WTC11 (cell line): Measurements from ENCODE around the gene SMARCA4. TPM values are rescaled to one million over a fixed set of nuclear protein-coding genes. Genes with fewer than 3 reads are reported as not detected.

Experiments used
- ATAC-seq: fragments of 200-7000 bp; cut with Tn5 transposase; 2 replicates; pipeline ENCODE4 v1.10.0; 2021; ENCODE audit warnings: mild to moderate bottlenecking, moderate library complexity
- CTCF ChIA-PET: fragments of 300-600 bp; sonication (Branson Sonifier 250); formaldehyde crosslinking; loops from one replicate; lab custom pipeline; 2021; ENCODE audit warnings: antibody characterized with exemption; lab: Charles Lee
- POLR2A ChIA-PET: fragments of 350-600 bp; sonication (Branson Sonifier 250); formaldehyde crosslinking; loops from one replicate; lab custom pipeline; 2021; ENCODE audit warnings: antibody characterized with exemption; lab: Charles Lee
- DNase-seq: peaks from one replicate; pipeline ENCODE4 v3.0.0; 2021; ENCODE audit warnings: low spot score
- H3K27ac Mint-ChIP-seq: 2 replicates; pipeline ENCODE4 v1.8.0; 2021; ENCODE audit warnings: mixed read lengths
- H3K27me3 Mint-ChIP-seq: 2 replicates; pipeline ENCODE4 v1.8.0; 2021; ENCODE audit warnings: low read depth, mild to moderate bottlenecking, moderate library complexity, mixed read lengths
- H3K36me3 Mint-ChIP-seq: 2 replicates; pipeline ENCODE4 v1.8.0; 2021; ENCODE audit warnings: mixed read lengths
- H3K4me1 Mint-ChIP-seq: 2 replicates; pipeline ENCODE4 v1.8.0; 2022; ENCODE audit warnings: mixed read lengths
- H3K4me3 Mint-ChIP-seq: 2 replicates; pipeline ENCODE4 v1.8.0; 2021; ENCODE audit warnings: mild to moderate bottlenecking, moderate library complexity, mixed read lengths
- H3K9me3 Mint-ChIP-seq: 2 replicates; pipeline ENCODE4 v1.8.0; 2021; ENCODE audit warnings: mixed read lengths
- EMX1 ChIP-seq: fragments of 250-450 bp; sonication (Bioruptor Pico); IDR thresholded peaks from 2 replicates; pipeline ENCODE4 v1.8.0; 2021; ENCODE audit warnings: mild to moderate bottlenecking
- FOXK1 ChIP-seq: sonication (generic); formaldehyde crosslinking; IDR thresholded peaks from 2 replicates; pipeline ENCODE4 v1.8.0; 2022; ENCODE audit warnings: mild to moderate bottlenecking, moderate library complexity, missing genetic modification reagents
- GABPB1 ChIP-seq: sonication (generic); formaldehyde crosslinking; IDR thresholded peaks from 2 replicates; pipeline ENCODE4 v1.8.1; 2023; ENCODE audit warnings: mild to moderate bottlenecking, missing genetic modification reagents
- JUN ChIP-seq: sonication (generic); formaldehyde crosslinking; IDR thresholded peaks from 2 replicates; pipeline ENCODE4 v1.8.0; 2023; ENCODE audit warnings: mild to moderate bottlenecking, missing genetic modification reagents
- PRDM15 ChIP-seq: sonication (generic); formaldehyde crosslinking; IDR thresholded peaks from 2 replicates; pipeline ENCODE4 v1.8.0; 2022; ENCODE audit warnings: missing genetic modification reagents
- RELA ChIP-seq: sonication (generic); formaldehyde crosslinking; IDR thresholded peaks from 2 replicates; pipeline ENCODE4 v1.8.1; 2022; ENCODE audit warnings: missing genetic modification reagents, mild to moderate bottlenecking, borderline replicate concordance
- SMAD4 ChIP-seq: sonication (generic); formaldehyde crosslinking; IDR thresholded peaks from 2 replicates; pipeline ENCODE4 v1.8.0; 2022; ENCODE audit warnings: mild to moderate bottlenecking, missing genetic modification reagents
- TCF7 ChIP-seq: sonication (generic); formaldehyde crosslinking; IDR thresholded peaks from 2 replicates; pipeline ENCODE4 v1.8.0; 2022; ENCODE audit warnings: mild to moderate bottlenecking, low read depth, missing genetic modification reagents, moderate library complexity
- TEAD4 ChIP-seq: sonication (generic); formaldehyde crosslinking; IDR thresholded peaks from 2 replicates; pipeline ENCODE4 v1.8.0; 2022; ENCODE audit warnings: mild to moderate bottlenecking, missing genetic modification reagents
- USF2 ChIP-seq: sonication (generic); formaldehyde crosslinking; IDR thresholded peaks from 2 replicates; pipeline ENCODE4 v1.8.1; 2023; ENCODE audit warnings: mild to moderate bottlenecking, missing genetic modification reagents, moderate library complexity
- ZBTB43 ChIP-seq: sonication (generic); formaldehyde crosslinking; IDR thresholded peaks from 2 replicates; pipeline ENCODE4 v1.8.1; 2023; ENCODE audit warnings: mild to moderate bottlenecking, missing genetic modification reagents
- ZNF121 ChIP-seq: sonication (generic); formaldehyde crosslinking; IDR thresholded peaks from 2 replicates; pipeline ENCODE4 v1.8.0; 2023; ENCODE audit warnings: missing genetic modification reagents
- ZNF232 ChIP-seq: sonication (generic); formaldehyde crosslinking; IDR thresholded peaks from 2 replicates; pipeline ENCODE4 v1.8.0; 2022; ENCODE audit warnings: mild to moderate bottlenecking, missing genetic modification reagents
- total RNA-seq: library from RNA; stranded (reverse); gene quantifications from 3 replicates; pipeline ENCODE4 v1.2.3, GENCODE V29; 2021
- TF ChIP-seq, protein P1 (sequence below): sonication (generic); formaldehyde crosslinking; IDR thresholded peaks from 2 replicates; pipeline ENCODE4 v1.8.0; 2023; ENCODE audit warnings: missing genetic modification reagents, mild to moderate bottlenecking, borderline replicate concordance
- TF ChIP-seq, protein P2 (sequence below): sonication (generic); formaldehyde crosslinking; conservative IDR thresholded peaks from 2 replicates; pipeline ENCODE4 v1.8.1; 2022; ENCODE audit warnings: mild to moderate bottlenecking, missing genetic modification reagents
- TF ChIP-seq, protein P3 (sequence below): sonication (generic); formaldehyde crosslinking; IDR thresholded peaks from 2 replicates; pipeline ENCODE4 v1.8.0; 2022; ENCODE audit warnings: mild to moderate bottlenecking, missing genetic modification reagents
- TF ChIP-seq, protein P4 (sequence below): sonication (generic); formaldehyde crosslinking; IDR thresholded peaks from 2 replicates; pipeline ENCODE4 v1.8.1; 2022; ENCODE audit warnings: low read depth, mild to moderate bottlenecking, moderate library complexity, missing genetic modification reagents, borderline replicate concordance

SMARCA4 gene
- total RNA-seq, 1 experiment from 2014 or later = 295 TPM

DNA sequence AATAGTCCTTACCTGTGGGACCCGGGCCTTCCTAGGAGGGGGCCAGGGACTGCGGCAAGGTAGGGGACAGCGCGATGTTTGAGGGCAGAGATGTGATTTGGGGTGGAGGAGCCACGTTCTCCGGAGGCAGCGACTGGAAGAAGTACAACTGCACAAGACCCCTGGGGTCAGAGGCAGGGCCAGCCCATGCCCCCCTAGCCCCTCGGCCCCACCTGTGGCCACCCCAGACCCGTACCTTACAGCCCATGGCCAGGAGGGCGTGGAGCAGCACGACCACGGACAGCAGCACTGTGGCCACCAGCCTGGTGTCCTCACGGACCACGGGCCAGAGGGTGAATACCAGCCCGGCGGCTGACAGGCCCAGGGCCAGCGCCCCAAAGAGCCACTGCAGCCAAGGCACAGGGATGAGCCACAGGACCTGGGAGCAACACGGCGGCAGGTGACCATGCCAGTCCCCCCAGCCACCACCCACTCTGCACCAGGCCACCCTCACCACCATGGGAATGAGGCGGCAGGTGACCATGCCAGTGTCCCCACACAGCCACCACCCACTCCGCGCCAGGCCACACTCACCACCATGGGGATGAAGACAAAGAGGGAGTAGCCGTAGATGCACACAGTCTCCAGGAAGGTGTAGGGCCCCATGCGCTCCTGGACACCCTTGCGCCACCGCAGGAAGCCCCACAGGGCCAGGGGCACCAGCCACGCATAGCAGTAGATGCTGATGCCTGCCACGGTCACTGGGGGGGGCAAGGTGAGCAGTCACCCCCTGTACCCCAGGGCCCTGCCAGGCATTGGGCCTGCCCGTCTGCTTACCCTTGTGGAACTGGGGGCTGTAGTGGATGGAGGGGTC, 37.3 kb upstream of the SMARCA4 start:
- CTCF ChIA-PET = no interaction called here
- TF ChIP-seq PRDM15 (CRISPR knock-in tag) = no peak
- no peak for TF ChIP-seq USF2 (CRISPR knock-in tag)
- TF ChIP-seq, protein P1, sequence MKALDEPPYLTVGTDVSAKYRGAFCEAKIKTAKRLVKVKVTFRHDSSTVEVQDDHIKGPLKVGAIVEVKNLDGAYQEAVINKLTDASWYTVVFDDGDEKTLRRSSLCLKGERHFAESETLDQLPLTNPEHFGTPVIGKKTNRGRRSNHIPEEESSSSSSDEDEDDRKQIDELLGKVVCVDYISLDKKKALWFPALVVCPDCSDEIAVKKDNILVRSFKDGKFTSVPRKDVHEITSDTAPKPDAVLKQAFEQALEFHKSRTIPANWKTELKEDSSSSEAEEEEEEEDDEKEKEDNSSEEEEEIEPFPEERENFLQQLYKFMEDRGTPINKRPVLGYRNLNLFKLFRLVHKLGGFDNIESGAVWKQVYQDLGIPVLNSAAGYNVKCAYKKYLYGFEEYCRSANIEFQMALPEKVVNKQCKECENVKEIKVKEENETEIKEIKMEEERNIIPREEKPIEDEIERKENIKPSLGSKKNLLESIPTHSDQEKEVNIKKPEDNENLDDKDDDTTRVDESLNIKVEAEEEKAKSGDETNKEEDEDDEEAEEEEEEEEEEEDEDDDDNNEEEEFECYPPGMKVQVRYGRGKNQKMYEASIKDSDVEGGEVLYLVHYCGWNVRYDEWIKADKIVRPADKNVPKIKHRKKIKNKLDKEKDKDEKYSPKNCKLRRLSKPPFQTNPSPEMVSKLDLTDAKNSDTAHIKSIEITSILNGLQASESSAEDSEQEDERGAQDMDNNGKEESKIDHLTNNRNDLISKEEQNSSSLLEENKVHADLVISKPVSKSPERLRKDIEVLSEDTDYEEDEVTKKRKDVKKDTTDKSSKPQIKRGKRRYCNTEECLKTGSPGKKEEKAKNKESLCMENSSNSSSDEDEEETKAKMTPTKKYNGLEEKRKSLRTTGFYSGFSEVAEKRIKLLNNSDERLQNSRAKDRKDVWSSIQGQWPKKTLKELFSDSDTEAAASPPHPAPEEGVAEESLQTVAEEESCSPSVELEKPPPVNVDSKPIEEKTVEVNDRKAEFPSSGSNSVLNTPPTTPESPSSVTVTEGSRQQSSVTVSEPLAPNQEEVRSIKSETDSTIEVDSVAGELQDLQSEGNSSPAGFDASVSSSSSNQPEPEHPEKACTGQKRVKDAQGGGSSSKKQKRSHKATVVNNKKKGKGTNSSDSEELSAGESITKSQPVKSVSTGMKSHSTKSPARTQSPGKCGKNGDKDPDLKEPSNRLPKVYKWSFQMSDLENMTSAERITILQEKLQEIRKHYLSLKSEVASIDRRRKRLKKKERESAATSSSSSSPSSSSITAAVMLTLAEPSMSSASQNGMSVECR = no peak
- TF ChIP-seq JUN = no peak
- no peak for TF ChIP-seq SMAD4 (CRISPR knock-in tag)
- no peak for TF ChIP-seq RELA
- TF ChIP-seq ZNF232 (CRISPR knock-in tag) = no peak
- TF ChIP-seq, protein P2, sequence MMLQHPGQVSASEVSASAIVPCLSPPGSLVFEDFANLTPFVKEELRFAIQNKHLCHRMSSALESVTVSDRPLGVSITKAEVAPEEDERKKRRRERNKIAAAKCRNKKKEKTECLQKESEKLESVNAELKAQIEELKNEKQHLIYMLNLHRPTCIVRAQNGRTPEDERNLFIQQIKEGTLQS = 0 out of 2 replicates have a peak, but pooled peaks have one; percentile 56
- TF ChIP-seq, protein P3, sequence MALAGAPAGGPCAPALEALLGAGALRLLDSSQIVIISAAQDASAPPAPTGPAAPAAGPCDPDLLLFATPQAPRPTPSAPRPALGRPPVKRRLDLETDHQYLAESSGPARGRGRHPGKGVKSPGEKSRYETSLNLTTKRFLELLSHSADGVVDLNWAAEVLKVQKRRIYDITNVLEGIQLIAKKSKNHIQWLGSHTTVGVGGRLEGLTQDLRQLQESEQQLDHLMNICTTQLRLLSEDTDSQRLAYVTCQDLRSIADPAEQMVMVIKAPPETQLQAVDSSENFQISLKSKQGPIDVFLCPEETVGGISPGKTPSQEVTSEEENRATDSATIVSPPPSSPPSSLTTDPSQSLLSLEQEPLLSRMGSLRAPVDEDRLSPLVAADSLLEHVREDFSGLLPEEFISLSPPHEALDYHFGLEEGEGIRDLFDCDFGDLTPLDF = no peak
- TF ChIP-seq GABPB1 = no peak
- TF ChIP-seq EMX1 (CRISPR knock-in tag) = 0 out of 2 replicates have a peak, but pooled peaks have one; percentile 41
- no peak for TF ChIP-seq ZNF121 (CRISPR knock-in tag)
- TF ChIP-seq FOXK1 (CRISPR knock-in tag) = no peak
- no peak for TF ChIP-seq ZBTB43 (CRISPR knock-in tag)
- no peak for TF ChIP-seq TEAD4 (CRISPR knock-in tag)
- no peak for TF ChIP-seq TCF7 (CRISPR knock-in tag)
- TF ChIP-seq, protein P4, sequence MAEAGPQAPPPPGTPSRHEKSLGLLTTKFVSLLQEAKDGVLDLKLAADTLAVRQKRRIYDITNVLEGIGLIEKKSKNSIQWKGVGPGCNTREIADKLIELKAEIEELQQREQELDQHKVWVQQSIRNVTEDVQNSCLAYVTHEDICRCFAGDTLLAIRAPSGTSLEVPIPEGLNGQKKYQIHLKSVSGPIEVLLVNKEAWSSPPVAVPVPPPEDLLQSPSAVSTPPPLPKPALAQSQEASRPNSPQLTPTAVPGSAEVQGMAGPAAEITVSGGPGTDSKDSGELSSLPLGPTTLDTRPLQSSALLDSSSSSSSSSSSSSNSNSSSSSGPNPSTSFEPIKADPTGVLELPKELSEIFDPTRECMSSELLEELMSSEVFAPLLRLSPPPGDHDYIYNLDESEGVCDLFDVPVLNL (CRISPR knock-in tag) = no peak

More for the DNA sequence above, 37.3 kb upstream of the SMARCA4 start:
- POLR2A ChIA-PET = no interaction called here
- peaks cover 14% of the 10 kb centered on the region for H3K36me3 Mint-ChIP-seq
- no peak overlapping the region for H3K27ac Mint-ChIP-seq
- H3K4me1 Mint-ChIP-seq = 0 out of 2 replicates have a peak, but pooled peaks cover 5% of the 10 kb centered on the region
- H3K9me3 Mint-ChIP-seq = no peaks in the 10 kb centered on the region
- DNase-seq (no peak), ATAC-seq (no peak)
- H3K27me3 Mint-ChIP-seq = no peaks in the 10 kb centered on the region
- no peak overlapping the region for H3K4me3 Mint-ChIP-seq
